Hepatocyte (in vitro differentiated cells): ENCODE measurements around the gene PTPRN2. TPM values are rescaled to one million over a fixed set of nuclear protein-coding genes. Genes with fewer than 3 reads are reported as not detected.
A peak's percentile ranks its signal among the peaks of the same experiment; 100 is the strongest.

Source experiments
- DNase-seq: peaks from one replicate; pipeline ENCODE4 v3.0.0-alpha.2; 2016; ENCODE audit warnings: low spot score
- H2AFZ ChIP-seq: fragments of 200-600 bp; sonication (generic); 2 replicates; pipeline ENCODE4 v1.6.0; 2016; ENCODE audit warnings: antibody characterized with exemption, mild to moderate bottlenecking
- H3K27ac ChIP-seq: fragments of 200-600 bp; sonication (generic); 2 replicates; pipeline ENCODE4 v1.5.1; 2016; ENCODE audit warnings: mild to moderate bottlenecking
- H3K27me3 ChIP-seq: fragments of 200-600 bp; sonication (generic); 2 replicates; pipeline ENCODE4 v1.6.1; 2016
- H3K36me3 ChIP-seq: fragments of 200-600 bp; sonication (generic); replicated peaks from 2 replicates; pipeline ENCODE4 v1.5.1; 2016; ENCODE audit warnings: low read depth; ENCODE audit not compliant: insufficient read depth
- H3K4me1 ChIP-seq: fragments of 200-600 bp; sonication (generic); 2 replicates; pipeline ENCODE4 v1.5.1; 2016; ENCODE audit warnings: mild to moderate bottlenecking, moderate library complexity; ENCODE audit not compliant: insufficient read depth
- H3K4me2 ChIP-seq: fragments of 200-600 bp; sonication (generic); 2 replicates; pipeline ENCODE4 v1.6.0; 2016
- H3K4me3 ChIP-seq: fragments of 200-600 bp; sonication (generic); 2 replicates; pipeline ENCODE4 v1.5.1; 2016; ENCODE audit warnings: mild to moderate bottlenecking
- H3K79me2 ChIP-seq: fragments of 200-600 bp; sonication (generic); 2 replicates; pipeline ENCODE4 v1.6.0; 2017; ENCODE audit warnings: mild to moderate bottlenecking
- H3K9me2 ChIP-seq: fragments of 200-600 bp; sonication (generic); replicated peaks from 2 replicates; pipeline ENCODE4 v1.6.0; 2017; ENCODE audit warnings: mild to moderate bottlenecking; ENCODE audit not compliant: insufficient read depth
- H3K9me3 ChIP-seq: fragments of 200-600 bp; sonication (generic); 2 replicates; pipeline ENCODE4 v1.5.1; 2016; ENCODE audit warnings: low read depth, mild to moderate bottlenecking
- H4K20me1 ChIP-seq: fragments of 200-600 bp; sonication (generic); 2 replicates; pipeline ENCODE4 v1.6.0; 2016; ENCODE audit warnings: mild to moderate bottlenecking; ENCODE audit not compliant: insufficient read depth, poor library complexity, severe bottlenecking
- CTCF ChIP-seq: fragments of 200-600 bp; sonication (generic); IDR thresholded peaks from 2 replicates; pipeline ENCODE4 v1.5.1; 2016; ENCODE audit warnings: antibody characterized with exemption, mild to moderate bottlenecking; ENCODE audit not compliant: poor library complexity
- EZH2 ChIP-seq: fragments of 200-600 bp; sonication (generic); IDR thresholded peaks from 2 replicates; pipeline ENCODE4 v1.6.1; 2016; ENCODE audit warnings: antibody characterized with exemption, mild to moderate bottlenecking, borderline replicate concordance
- EZH2phosphoT487 ChIP-seq: fragments of 200-600 bp; sonication (generic); IDR thresholded peaks from one replicate; pipeline ENCODE4 v1.6.1; 2018; ENCODE audit warnings: antibody characterized with exemption, mild to moderate bottlenecking, low read depth, moderate library complexity; ENCODE audit not compliant: unreplicated experiment, severe bottlenecking
- WGBS: methylation state at CpG from one replicate; pipeline ENCODE4 v1.1.6; 2016; ENCODE audit warnings: low lambda C conversion rate; ENCODE audit errors: missing lambda C conversion rate; 5-methylcytosine and 5-hydroxymethylcytosine counted together
- polyA plus RNA-seq: library from polyadenylated mRNA; unstranded; fragments of >200 nt; fragmentation: Nextera tagmentation; extraction: Ambion mirVana; gene quantifications from 2 replicates; pipeline ENCODE4 v1.2.1, GENCODE V29; 2016
- total RNA-seq: library from RNA; depleted of rRNA; stranded (reverse); fragments of >200 nt; gene quantifications from 2 replicates; pipeline ENCODE4 v1.2.3, GENCODE V29; 2014

Gene PTPRN2
- total and polyA plus RNA-seq, 2 experiments from 2014 or later, result 2.1 to 3.3 TPM

- Histone ChIP-seq H3K4me2 (no peak overlapping the region), H3K4me3 (no peak overlapping the region), H2AFZ (no peak overlapping the region), H3K4me1 (peaks cover 23% of the 10 kb centered on the region), H3K27ac (no peak overlapping the region), H3K9me2 (no peaks in the 10 kb centered on the region), H3K27me3 (peaks cover 33% of the 10 kb centered on the region), H3K79me2 (no peaks in the 10 kb centered on the region), H4K20me1 (no peaks in the 10 kb centered on the region), H3K36me3 (no peaks in the 10 kb centered on the region), H3K9me3 (no peaks in the 10 kb centered on the region)
- no peak for TF ChIP-seq EZH2phosphoT487
- no peak for TF ChIP-seq EZH2
- no peak for TF ChIP-seq CTCF
- WGBS, result 95% methylated on average over 5 of the region's 5 CpGs
- DNase-seq, result no peak
Observed at GRCh38 chr7:158583143-158583542, 4.5 kb downstream of the PTPRN2 start.

- Histone ChIP-seq H3K4me2 (peak overlapping the region; percentile 6), H3K4me1 (peaks cover 18% of the 10 kb centered on the region), H3K27ac (peak overlapping the region; percentile 85), H3K36me3 (no peaks in the 10 kb centered on the region), H3K9me2 (no peaks in the 10 kb centered on the region), H3K4me3 (no peak overlapping the region), H3K27me3 (peaks cover 33% of the 10 kb centered on the region), H3K79me2 (no peaks in the 10 kb centered on the region), H2AFZ (no peak overlapping the region), H3K9me3 (no peaks in the 10 kb centered on the region), H4K20me1 (no peaks in the 10 kb centered on the region)
- WGBS, result 57% methylated on average over 6 of the region's 6 CpGs
- TF ChIP-seq CTCF (no peak), EZH2 (no peak), EZH2phosphoT487 (no peak)
- peak; percentile 20 for DNase-seq
Observed at GRCh38 chr7:158582089-158582456, 5.5 kb downstream of the PTPRN2 start.

- Histone ChIP-seq H3K4me3 (no peak overlapping the region), H3K4me2 (peak overlapping the region; percentile 41), H3K4me1 (peaks cover 14% of the 10 kb centered on the region), H3K36me3 (no peaks in the 10 kb centered on the region), H2AFZ (no peak overlapping the region), H3K27ac (peak overlapping the region; percentile 86), H3K9me3 (no peaks in the 10 kb centered on the region), H3K9me2 (no peaks in the 10 kb centered on the region), H3K79me2 (no peaks in the 10 kb centered on the region), H3K27me3 (peaks cover 31% of the 10 kb centered on the region), H4K20me1 (no peaks in the 10 kb centered on the region)
- 54% methylated on average over 7 of the region's 7 CpGs for WGBS
- DNase-seq, result peak; percentile 70
- TF ChIP-seq EZH2phosphoT487 (no peak), EZH2 (no peak), CTCF (no peak)
Observed at GRCh38 chr7:158581440-158582088, 6.1 kb downstream of the PTPRN2 start.
